NCI-H2029 (cell line): Measurements from ENCODE around the gene CADPS2.
"Not testable (repeated sequence)": the region's sequence is repeated elsewhere in the genome, so short reads cannot be mapped to it uniquely, and the experiment has no call there.

Experiments
- DNase-seq: peaks from one replicate; lab custom pipeline; 2025; lab: John Stamatoyannopoulos, UW

Gene CADPS2

GRCh38 chr7:122849957-122850328 lies 36.3 kb downstream of the CADPS2 start:
- DNase-seq: no peak

DNA sequence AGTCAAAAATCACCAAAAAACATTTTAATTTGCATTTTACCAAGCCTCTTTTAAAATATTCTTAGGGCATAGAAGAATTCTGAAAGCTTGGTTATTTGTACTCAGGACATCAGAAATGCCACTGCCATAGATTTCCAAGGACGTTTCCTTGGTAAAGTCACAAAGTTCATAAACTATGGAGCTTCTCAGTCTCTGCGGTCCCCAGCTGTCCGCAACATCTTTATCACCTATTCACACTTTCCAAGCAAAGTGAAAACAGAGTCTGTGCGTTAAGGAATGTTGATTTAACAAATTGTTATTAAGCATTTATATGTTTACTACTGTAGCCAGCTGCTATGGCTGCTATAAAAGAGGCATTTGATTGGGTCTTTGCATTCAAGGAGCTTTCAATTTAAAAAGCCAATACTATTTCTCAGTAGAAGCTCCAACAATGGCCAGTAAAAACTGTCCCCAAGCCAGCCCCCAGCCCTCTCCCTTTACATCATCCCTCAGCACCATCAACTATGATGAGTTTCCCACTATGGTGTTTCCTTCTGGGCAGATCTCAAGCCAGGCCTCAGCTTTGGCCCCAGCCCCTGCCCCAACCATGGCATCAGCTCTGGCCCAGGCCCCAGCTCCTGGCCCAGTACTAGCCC lies 36.8 kb downstream of the CADPS2 start:
- DNase-seq: no peak

DNA sequence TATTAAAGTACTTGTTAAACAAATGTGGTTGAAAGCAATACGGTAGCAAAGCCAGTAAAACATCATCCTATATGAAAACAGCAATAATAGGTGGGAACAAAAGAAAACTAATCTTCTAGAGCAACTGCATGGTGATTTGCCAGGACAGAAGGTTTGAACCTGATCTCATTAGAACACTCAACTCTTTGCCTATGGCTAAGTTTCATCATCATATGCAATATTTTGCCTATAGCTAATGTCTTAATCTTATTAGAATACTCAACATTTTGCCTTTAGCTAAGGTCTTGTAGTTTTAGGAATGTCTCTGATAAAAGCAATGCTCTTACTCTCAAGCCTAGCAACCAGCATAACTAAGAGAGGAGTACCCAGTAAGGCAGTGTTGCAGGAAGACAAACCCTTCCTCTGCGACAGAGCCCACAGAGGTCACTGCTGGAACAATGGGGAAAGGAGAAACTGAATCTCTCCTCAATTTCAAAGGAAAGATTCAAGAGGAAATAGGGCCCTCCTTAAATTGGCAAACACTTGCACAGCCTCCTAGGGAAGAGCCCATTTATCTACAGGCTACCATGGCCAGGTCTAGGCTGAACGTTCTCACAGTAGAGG lies 38.3 kb downstream of the CADPS2 start:
- no peak for DNase-seq

- DNase-seq: no peak
Measured at GRCh38 chr7:122846591-122846990, 39.7 kb downstream of the CADPS2 start.

- DNase-seq: no peak
Measured at GRCh38 chr7:122845286-122845685, 41.0 kb downstream of the CADPS2 start.

GRCh38 chr7:122844191-122844988 lies 41.9 kb downstream of the CADPS2 start:
- no peak for DNase-seq

- DNase-seq: no peak
Measured at GRCh38 chr7:122842971-122843370, 43.3 kb downstream of the CADPS2 start.

DNA sequence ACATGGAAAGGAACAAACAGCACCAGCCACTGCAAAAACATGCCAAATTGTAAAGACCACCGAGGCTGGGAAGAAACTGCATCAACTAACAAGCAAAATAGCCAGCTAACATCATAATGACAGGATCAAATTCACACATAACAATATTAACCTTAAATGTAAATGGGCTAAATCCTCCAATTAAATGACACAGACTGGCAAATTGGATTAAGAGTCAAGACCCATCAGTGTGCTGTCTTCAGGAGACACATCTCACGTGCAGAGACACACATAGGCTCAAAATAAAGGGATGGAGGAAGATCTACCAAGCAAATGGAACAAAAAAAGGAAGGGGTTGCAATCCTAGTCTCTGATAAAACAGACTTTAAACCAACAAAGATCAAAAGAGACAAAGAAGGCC lies 50.0 kb downstream of the CADPS2 start:
- not testable (repeated sequence) for DNase-seq

DNA sequence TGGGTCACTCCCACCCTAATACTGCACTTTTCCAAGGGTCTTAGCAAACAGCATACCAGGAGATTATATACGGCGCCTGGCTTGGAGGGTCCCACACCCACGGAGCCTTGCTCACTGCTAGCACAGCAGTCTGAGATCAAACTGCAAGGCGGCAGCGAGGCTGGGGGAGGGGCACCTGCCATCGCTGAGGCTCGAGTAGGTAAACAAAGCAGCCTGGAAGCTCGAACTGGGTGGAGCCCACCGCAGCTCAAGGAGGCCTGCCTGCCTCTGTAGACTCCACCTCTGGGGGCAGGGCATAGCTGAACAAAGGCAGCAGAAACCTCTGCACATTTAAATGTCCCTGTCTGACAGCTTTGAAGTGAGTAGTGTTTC lies 51.7 kb downstream of the CADPS2 start:
- DNase-seq: peak; percentile 49

- DNase-seq: no peak
Measured at GRCh38 chr7:122833888-122834570, 52.2 kb downstream of the CADPS2 start.

GRCh38 chr7:122831436-122831835 lies 54.8 kb downstream of the CADPS2 start:
- DNase-seq: no peak

GRCh38 chr7:122829962-122830361 lies 56.3 kb downstream of the CADPS2 start:
- no peak for DNase-seq

DNA sequence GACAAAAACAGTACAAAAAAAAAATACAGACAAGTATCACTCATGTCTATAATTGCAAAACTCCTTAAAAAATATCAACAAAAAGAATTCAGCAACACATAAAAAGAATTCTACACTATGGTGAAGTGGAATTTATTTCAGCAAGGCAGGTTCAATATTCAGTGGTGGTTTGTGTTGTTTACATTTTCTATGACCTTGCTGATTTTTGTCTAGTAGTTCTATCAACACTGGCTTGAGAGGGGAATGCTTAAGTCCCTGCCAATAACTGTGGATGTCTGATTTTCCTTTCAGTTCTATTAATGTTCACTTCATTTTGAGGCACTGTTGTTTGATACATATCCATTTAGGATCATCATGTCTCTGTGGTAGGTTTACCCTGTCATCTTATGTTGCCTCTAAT lies 58.5 kb downstream of the CADPS2 start:
- no peak for DNase-seq

DNA sequence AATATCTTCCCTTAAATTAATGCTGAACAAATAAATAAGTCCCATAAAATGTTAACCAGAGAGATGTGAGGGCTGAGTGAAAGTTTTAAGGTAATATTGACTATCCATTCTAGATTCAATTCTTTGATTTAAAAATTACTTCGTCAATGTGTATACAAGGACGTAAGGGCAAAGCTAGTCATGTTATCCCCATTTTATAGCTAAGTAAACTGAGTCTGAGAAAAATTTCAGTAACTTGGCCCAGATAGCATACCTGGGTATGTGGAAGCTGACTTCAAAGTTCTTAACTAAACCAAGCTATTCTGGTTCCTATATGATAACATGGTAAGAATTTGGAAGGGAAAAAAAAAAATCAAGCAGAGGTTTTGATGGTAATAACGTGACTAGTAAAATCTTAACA lies 72.4 kb downstream of the CADPS2 start:
- no peak for DNase-seq

GRCh38 chr7:122803851-122804250 lies 82.4 kb downstream of the CADPS2 start:
- no peak for DNase-seq

- DNase-seq: no peak
Measured at GRCh38 chr7:122803323-122803722, 82.9 kb downstream of the CADPS2 start.

DNA sequence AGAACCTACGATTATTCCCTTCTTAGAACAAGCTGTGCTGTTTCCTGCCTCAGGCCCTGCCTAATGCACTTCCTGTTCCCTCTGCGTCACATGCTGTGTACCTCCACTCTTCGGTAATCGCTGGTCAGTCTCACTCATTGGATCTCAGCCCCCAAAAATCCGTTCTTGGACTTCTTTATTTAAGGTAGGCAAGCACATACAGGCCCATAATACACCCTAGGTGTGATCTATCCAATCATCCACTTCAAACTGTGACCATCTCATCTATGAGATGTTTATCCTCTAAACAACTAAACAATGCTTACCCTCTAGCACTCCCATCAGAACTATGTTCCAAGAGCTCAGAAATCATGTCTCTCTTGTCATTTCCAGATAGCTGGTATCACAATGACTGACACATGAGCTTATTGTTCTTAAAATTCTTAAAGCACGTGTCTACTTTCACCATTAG lies 83.9 kb downstream of the CADPS2 start:
- DNase-seq: no peak

- no peak for DNase-seq
Measured at GRCh38 chr7:122791959-122792545, 94.2 kb downstream of the CADPS2 start.

DNA sequence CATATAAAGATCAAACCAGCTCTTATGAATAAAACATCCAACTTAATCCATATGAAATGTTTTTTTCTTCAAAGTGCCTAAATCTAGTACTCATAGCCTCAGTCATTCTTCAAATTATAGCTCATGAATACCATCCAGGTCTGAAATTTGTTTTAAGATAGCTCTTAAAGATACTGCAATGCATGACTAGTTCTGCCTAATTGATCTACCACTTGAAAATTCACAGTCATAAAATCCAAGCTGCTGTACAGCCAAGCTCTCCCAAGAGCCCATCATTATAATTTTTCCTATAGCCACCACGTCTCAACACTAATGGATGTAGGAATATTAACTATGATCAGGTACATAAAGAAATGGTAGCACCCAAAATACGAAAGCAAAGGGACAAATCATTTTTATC lies 95.7 kb downstream of the CADPS2 start:
- DNase-seq: peak; percentile 25

DNA sequence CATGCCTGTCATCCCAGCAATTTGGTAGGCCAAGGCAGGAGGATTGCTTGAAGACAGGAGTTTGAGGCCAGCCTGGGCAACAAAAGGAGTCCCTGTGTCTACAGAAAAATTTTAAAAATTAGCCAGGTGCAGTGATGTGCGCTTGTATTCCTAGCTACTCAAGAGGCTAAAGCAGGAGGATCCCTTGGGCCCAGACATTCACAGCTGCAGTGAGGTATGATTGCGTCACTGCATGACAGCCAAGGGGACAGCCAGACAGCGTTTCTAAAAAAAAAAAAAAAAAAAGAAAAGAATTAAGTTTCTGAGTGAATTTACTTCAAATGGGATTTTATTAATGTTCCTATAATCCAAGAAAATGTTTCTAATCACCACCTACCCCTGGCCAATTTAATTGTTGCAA lies 96.1 kb downstream of the CADPS2 start:
- DNase-seq: peak; percentile 52

DNA sequence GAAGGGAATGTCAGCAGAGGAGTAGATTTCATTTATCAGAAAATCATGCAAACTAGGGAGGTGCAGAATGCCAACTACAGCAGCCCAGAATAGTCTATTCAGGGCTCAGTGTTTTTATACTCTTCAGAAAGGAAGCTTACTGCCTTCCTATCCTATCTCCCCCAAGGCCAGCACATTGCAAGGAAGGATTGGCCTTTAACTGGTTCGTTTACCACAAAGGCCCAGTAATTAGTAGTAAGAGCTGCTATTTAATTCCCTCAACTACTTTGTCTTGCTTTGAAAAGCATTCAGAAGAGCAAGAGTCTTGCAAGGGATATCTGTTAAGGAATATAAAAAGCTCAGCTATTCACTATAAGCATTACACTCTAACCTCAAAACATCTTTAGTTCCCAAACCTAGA lies 97.1 kb downstream of the CADPS2 start:
- no peak for DNase-seq

DNA sequence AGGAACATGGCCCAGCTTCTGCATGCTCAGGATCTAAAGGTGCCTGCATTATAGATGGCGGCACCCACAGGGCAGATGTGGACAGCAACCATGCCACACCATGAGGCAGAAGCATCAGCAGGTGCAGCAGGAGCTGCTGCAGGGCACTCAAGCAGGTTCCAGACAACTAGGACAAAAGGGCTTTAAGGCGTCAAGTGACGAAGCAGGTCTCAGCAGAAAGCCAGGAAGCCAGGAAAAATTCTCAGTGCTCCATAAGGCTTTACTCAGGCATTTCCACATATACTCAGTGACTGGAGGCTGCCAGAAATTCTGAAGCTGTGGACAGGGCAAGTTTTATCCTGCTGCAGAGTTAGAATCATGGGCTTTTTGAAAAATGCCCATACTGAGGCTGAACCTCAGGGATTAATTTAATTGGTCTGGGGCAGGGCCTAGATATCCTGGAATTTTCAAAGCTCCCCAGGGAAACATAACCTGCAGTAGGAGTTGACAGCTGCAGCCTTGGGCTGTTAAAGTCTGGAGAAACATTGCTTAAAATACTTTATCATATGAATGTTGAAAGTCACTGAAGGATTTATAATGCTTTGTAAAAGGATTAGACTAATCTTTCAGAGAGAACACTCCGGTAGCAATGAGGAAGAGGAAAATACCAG lies 115.4 kb downstream of the CADPS2 start:
- peak; percentile 20 for DNase-seq
